HG03439 (cell line): ENCODE results near the gene EIF4G1.
"Not testable (repeated sequence)": the region's sequence is repeated elsewhere in the genome, so short reads cannot be mapped to it uniquely, and the experiment has no call there.

Experiments
- ATAC-seq: cut with Tn5 transposase; IDR thresholded peaks from one replicate; pipeline ENCODE4 v1.9.1; 2021; ENCODE audit warnings: mild to moderate bottlenecking, moderate library complexity; ENCODE audit not compliant: unreplicated experiment

The EIF4G1 gene

GRCh38 chr3:184333190-184333589 lies 18.8 kb downstream of the EIF4G1 start:
- no peak for ATAC-seq

DNA sequence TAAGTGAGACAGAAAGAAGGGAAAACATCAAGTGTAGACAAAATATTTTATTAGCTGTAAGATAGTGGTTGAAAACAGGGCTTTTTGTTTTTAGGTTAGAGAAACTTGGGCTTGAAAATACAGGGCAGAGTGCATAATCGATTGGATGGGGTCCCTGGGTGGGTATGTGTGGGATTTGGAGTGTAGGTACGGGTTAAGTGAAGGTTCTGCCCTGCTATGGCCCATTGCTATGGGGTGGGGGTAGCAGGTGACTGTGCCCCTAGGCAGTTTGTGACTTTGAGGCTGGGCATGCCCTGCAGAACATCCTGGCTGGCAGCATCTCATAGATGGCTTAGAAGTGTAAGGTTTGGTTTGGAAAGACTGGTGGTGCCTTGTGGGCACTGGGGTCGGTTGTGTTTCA lies 19.3 kb downstream of the EIF4G1 start:
- ATAC-seq: no peak

DNA sequence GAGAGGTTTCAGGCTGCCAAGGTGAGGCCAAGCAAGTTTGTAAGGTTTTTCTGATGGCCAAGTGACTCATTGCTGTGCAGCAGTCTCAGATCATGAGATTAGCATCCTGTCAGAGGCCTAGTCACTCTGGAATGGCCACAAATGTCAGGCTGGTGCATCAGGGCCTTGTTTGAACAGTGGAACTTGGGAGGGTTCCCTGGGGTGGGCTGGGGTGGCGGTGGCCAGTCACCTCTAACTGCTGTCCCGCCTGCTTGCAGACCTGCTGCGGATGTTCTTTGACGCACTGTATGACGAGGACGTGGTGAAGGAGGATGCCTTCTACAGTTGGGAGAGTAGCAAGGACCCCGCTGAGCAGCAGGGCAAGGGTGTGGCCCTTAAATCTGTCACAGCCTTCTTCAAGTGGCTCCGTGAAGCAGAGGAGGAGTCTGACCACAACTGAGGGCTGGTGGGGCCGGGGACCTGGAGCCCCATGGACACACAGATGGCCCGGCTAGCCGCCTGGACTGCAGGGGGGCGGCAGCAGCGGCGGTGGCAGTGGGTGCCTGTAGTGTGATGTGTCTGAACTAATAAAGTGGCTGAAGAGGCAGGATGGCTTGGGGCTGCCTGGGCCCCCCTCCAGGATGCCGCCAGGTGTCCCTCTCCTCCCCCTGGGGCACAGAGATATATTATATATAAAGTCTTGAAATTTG lies 20.2 kb downstream of the EIF4G1 start:
- ATAC-seq: no peak

GRCh38 chr3:184335291-184335660 lies 20.9 kb downstream of the EIF4G1 start:
- no peak for ATAC-seq

DNA sequence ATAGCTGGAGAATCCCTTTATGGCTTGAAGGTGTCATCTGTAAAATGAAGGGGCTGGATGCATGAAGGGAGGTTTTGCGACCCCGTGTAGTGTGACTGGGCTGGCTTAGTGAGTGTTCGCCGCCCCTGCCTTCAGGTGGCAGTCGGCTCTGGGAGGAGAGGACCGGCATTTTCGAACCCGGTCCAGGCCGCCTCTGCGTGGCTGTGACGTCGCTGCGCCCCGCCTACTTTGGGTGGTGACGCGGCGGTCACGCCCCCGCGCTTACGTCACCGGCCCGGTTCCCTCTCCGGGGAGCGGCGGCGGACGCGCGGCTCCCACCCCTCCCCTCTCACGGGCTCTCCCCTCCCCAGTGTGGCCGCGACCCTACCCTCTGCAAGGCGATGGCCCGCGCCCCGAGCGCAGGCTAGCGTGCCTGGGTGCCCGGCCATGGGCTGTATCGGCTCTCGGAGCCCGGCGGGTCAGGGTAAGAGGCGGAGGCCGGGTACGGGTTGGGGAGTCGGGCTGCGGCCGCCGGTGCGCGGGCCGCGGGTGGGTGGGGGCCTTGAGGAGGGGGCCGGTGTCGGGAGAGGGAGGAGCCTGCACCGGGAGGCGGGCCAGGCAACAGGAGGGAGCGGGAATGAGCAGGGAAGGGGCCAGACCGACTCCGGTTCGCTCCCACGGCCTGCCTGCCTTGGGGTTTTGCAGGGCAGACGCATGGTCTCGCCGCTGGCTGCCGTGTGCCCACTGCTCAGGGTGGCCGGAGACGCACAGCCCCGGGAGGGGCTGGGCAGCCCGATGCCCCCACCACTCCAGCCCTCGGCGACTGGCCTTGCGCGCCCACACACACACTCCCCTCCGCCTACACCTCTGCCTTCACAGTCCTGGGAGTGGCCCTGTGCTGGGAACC lies 21.5 kb downstream of the EIF4G1 start:
- ATAC-seq: peak; percentile 56

- no peak for ATAC-seq
These were observed 22.4 kb downstream of the EIF4G1 start for GRCh38 chr3:184336547-184337398.

DNA sequence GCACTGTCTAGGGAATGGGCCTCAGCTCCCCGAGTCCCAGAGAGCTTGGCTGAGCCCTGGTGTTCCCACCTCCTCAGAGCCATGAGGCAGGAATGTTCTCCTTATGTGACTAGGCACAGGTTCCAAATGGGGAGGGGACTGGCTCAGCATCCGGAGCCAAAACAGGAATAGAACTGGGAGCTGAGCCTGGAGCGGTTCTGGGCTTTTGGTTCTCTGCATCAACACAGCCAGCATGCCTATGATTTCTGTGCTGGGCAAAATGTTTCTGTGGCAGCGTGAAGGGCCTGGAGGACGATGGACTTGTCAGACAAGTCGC lies 23.0 kb downstream of the EIF4G1 start, which contains the start of gene FAM131A:
TSS of gene FAM131A (plus strand) at position 202 of the 316 bp plus-strand sequence. CDS start at position 233, 31 bp downstream.
- ATAC-seq: no peak

- ATAC-seq: no peak
These were observed 23.6 kb downstream of the EIF4G1 start for GRCh38 chr3:184337981-184338380.

DNA sequence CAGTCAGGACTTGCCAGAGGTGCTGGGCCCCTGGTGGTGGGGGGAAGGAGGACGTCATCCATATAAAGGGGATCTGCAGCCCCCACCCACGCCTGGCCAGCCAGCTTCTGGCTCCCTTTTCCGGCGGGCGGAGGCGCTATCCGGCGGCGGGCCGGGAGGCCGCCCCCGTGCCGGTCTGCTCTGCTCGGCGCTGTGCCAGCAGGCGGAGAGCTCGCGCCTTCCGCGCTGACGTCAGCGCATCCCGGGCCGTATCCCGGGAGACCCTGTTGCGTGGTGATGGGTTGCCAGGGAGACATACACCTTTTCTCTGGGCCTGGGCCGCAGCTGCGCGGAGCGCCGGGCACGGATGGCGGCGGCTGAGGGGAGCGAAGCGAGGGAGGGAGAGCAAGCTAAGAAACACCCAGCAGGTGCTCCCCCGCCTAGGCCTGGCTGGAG lies 24.1 kb downstream of the EIF4G1 start:
- no peak for ATAC-seq

DNA sequence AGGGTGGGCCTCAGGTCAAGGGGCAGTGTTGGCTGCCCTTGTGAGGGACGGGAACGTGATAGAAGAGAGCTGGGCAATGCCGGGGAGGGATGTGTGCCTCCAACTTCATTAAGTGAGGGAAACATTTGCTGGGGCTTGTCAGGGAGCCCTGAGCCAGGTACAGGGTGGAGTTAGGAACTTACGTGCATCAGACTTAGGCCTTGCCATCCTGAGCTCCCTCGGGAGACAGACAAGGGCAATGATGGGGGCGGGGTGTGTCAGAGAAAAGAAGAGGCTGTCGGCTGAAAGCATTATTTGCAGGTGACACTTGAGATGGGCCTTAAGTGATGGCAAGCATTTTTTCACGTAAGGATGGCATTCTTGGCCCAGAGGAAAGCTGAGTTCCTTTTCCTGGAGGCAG lies 24.6 kb downstream of the EIF4G1 start:
- ATAC-seq: no peak

DNA sequence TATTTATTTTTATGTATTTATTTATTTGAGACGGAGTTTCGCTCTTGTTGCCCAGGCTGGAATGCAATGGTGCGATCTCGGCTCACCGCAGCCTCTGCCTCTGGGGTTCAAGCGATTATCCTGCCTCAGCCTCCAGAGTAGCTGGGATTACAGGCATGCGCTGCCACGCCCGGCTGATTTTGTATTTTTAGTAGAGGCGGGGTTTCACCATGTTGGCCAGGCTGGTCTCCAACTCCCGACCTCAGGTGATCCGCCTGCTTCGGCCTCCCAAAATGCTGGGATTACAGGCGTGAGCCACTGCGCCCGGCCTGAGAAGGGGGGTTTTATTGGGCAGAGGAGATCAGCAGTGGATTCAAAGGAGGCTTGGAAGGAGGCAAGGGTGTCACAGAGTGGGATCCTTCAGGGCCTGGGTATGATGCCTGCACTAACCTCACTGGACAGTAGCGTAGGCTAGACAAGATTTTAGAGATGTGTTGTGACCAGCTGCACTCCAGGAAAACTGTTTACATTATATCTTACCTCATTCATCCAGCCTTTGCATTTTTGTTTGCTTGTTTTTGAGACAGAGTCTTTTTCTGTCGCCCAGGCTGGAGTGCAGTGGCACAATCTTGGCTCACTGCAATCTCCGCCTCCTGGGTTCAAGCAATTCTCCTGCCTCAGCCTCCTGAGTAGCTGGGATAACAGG lies 25.2 kb downstream of the EIF4G1 start:
- not testable (repeated sequence) for ATAC-seq

DNA sequence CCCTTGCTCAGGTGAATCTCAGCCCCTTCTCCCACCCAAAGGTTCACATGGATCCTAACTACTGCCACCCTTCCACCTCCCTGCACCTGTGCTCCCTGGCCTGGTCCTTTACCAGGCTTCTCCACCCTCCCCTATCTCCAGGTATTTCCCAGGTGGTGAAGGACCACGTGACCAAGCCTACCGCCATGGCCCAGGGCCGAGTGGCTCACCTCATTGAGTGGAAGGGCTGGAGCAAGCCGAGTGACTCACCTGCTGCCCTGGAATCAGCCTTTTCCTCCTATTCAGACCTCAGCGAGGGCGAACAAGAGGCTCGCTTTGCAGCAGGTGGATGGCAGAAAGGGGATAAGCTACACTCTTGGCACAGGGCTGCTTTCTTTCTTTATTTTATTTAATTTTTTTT lies 27.5 kb downstream of the EIF4G1 start:
- ATAC-seq: no peak

- no peak for ATAC-seq
These were observed 28.9 kb downstream of the EIF4G1 start for GRCh38 chr3:184343200-184343876.

DNA sequence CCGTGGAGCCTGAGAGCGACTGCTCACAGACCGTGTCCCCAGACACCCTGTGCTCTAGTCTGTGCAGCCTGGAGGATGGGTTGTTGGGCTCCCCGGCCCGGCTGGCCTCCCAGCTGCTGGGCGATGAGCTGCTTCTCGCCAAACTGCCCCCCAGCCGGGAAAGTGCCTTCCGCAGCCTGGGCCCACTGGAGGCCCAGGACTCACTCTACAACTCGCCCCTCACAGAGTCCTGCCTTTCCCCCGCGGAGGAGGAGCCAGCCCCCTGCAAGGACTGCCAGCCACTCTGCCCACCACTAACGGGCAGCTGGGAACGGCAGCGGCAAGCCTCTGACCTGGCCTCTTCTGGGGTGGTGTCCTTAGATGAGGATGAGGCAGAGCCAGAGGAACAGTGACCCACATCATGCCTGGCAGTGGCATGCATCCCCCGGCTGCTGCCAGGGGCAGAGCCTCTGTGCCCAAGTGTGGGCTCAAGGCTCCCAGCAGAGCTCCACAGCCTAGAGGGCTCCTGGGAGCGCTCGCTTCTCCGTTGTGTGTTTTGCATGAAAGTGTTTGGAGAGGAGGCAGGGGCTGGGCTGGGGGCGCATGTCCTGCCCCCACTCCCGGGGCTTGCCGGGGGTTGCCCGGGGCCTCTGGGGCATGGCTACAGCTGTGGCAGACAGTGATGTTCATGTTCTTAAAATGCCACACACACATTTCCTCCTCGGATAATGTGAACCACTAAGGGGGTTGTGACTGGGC lies 30.3 kb downstream of the EIF4G1 start:
- no peak for ATAC-seq

DNA sequence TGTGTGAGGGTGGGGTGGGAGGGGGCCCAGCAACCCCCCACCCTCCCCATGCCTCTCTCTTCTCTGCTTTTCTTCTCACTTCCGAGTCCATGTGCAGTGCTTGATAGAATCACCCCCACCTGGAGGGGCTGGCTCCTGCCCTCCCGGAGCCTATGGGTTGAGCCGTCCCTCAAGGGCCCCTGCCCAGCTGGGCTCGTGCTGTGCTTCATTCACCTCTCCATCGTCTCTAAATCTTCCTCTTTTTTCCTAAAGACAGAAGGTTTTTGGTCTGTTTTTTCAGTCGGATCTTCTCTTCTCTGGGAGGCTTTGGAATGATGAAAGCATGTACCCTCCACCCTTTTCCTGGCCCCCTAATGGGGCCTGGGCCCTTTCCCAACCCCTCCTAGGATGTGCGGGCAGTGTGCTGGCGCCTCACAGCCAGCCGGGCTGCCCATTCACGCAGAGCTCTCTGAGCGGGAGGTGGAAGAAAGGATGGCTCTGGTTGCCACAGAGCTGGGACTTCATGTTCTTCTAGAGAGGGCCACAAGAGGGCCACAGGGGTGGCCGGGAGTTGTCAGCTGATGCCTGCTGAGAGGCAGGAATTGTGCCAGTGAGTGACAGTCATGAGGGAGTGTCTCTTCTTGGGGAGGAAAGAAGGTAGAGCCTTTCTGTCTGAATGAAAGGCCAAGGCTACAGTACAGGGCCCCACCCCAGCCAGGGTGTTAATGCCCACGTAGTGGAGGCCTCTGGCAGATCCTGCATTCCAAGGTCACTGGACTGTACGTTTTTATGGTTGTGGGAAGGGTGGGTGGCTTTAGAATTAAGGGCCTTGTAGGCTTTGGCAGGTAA lies 31.1 kb downstream of the EIF4G1 start:
- no peak for ATAC-seq

DNA sequence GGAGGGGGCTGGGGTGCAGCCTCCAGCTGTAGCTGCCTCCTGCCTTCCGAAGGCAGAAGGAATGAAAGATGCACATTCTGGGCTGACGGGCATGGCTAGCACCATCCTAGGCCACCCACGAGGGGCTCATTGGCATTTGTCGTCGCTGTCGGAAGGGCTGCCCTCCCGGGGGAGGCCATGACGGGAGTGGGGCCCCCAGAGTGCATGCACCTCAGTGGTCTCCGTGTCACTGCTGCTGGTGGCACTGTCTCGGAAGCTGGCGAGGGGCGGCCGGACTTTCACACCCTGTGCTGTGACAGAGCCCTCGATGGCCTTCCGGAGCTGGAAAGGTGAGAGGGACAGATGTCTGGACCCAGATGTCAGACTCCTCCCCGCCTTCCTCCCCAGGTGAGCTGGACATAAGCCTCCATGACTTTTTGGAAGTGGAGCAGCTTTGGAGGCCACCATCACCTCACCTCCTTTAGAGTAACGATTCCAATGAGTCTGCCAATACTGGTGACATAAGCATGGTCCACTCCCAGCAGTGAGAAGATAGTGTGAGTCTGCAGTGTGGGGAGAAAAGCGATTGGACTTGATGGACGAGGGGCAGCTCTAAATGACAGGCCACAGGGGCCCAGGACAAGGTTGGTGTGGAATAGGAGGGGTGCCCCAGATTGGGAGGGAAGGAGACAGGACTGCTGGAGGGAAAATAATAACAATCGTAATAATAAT lies 32.2 kb downstream of the EIF4G1 start:
- ATAC-seq: no peak

DNA sequence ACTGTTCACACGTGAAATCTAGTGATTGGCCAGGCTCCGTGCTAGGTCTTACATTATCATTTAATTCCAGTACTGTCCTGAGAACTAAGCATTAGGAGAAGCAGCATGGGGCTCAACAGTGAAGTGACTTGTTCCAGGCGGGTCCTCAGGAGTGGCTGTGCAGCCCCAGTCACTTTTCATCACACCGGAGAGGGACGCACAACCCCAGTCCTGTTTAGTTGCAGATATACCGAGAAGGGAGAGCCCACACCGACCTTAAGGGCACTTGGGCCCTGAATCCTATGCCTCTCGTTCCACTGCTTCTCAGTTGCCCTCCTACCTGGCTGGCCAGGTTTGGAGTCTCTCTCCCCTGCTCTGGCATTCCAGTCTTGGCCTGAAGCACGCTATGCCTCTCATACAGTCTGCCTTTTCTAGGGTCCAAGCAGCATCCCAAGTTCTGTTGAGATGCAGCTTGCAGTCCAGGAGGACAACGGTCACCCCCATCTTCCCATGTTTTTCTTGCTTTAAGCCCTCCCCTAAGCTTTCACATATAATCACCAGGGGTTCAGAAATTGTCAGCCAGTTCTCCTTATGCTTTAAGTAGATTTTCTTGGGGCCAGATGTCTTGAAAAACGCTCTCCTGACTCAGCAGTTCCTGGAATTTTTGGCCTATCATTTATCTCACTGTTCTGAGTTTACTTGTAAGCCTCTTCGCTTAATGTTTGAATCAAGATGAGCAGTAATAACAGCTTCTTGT lies 33.1 kb downstream of the EIF4G1 start:
- ATAC-seq: no peak

GRCh38 chr3:184348057-184348382 lies 33.6 kb downstream of the EIF4G1 start:
- ATAC-seq: no peak
